Measurements from ENCODE around the gene SPATA21. TPM values are rescaled to one million over a fixed set of nuclear protein-coding genes. Genes with fewer than 3 reads are reported as not detected.
A peak's percentile ranks its signal among the peaks of the same experiment; 100 is the strongest.

The SPATA21 gene
- total and polyA plus RNA-seq, 12 donors = 0.13 to 3.1 (median 0.16) TPM; not detected in 8

DNA sequence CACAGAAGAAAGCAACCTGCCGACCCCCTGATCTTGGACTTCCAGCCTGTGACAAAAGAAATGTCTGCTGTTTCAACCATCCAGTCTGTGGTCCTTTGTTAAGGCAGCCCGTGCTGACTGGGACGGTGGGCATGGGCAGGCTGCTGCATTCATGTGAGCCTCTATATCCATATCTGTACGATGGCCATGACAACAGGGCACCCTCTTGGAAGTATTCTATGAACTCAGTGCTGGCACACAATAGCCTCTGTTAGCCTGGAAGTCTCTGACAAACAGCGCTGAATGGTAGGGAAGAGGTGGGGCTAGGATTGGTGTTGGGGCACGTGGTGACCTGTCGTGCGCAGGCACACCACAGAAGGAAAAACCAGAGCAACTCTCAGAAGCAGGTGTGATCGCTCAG, 30.4 kb downstream of the SPATA21 start:
- TF ChIP-seq POLR2A (IDR thresholded peaks at IDR 0.05) = no peak
- TF ChIP-seq, protein P1, sequence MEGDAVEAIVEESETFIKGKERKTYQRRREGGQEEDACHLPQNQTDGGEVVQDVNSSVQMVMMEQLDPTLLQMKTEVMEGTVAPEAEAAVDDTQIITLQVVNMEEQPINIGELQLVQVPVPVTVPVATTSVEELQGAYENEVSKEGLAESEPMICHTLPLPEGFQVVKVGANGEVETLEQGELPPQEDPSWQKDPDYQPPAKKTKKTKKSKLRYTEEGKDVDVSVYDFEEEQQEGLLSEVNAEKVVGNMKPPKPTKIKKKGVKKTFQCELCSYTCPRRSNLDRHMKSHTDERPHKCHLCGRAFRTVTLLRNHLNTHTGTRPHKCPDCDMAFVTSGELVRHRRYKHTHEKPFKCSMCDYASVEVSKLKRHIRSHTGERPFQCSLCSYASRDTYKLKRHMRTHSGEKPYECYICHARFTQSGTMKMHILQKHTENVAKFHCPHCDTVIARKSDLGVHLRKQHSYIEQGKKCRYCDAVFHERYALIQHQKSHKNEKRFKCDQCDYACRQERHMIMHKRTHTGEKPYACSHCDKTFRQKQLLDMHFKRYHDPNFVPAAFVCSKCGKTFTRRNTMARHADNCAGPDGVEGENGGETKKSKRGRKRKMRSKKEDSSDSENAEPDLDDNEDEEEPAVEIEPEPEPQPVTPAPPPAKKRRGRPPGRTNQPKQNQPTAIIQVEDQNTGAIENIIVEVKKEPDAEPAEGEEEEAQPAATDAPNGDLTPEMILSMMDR (IDR thresholded peaks at IDR 0.05) = no peak
- Histone ChIP-seq H3K9me3 (replicated peaks in 1 of 3) (no peaks in the 10 kb centered on the region), H3K27me3 (no peaks in the 10 kb centered on the region), H3K36me3 (replicated peaks in 1 of 2) (no peaks in the 10 kb centered on the region), H3K4me3 (no peak overlapping the region), H3K4me1 (replicated peaks in 1 of 2) (no peaks in the 10 kb centered on the region), H3K27ac (no peak overlapping the region)
- DNase-seq = no peak
- 73 to 91% (median 91%) methylated on average over 7 to 9 of the region's 9 CpGs for WGBS, 4 donors
- intact Hi-C loops (cut with DNase I) = no loop called here

DNA sequence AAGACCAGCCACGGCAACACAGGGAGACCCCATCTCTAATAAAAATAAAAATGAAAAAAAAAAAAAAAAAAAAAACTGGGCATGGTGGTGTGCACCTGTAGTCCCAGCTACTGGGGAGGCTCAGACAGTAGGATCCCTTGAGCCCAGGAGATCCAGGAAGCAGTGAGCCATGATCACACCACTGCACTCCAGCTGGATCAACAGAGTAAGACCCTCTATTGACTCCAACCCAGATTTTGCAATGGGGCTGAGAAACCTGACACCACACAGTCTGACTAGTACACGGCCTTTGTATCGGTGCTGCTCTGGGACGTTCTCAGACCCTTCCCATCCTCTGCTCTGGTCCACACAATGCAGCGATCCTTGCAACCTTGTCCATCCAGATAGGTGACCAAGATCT, 31.8 kb downstream of the SPATA21 start:
- H3K36me3 ChIP-seq (replicated peaks in 1 of 2) = no peaks in the 10 kb centered on the region
- H3K27me3 ChIP-seq = no peaks in the 10 kb centered on the region
- intact Hi-C loops (cut with DNase I) = no loop called here
- H3K9me3 ChIP-seq (replicated peaks in 1 of 3) = no peaks in the 10 kb centered on the region
- no peak for DNase-seq
- no peak overlapping the region for H3K4me3 ChIP-seq
- H3K4me1 ChIP-seq (replicated peaks in 1 of 2) = no peaks in the 10 kb centered on the region
- WGBS, 4 donors = 56 to 83% (median 77%) methylated on average over 5 of the region's 5 CpGs
- no peak overlapping the region for H3K27ac ChIP-seq
- no peak for TF ChIP-seq POLR2A (IDR thresholded peaks at IDR 0.05)
- TF ChIP-seq, protein P1 (IDR thresholded peaks at IDR 0.05) = no peak

DNA sequence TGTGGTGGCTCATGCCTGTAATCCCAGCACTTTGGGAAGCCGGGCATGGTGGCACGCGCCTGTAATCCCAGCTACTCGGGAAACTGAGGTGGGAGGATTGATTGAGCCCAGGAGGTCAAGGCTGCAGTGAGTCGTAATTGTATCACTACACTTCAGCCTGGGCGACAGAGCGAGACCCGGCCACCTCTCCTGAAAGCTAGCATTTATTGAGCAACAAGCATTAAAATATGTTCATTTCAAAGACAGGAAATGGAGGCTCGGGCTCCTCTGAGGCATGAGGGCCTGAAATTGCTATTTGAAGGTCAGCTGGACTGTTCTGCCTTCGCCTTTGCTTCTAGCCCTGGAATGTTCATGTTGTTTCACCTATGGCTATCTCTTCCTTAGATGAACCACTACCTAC, 34.5 kb downstream of the SPATA21 start:
- Histone ChIP-seq H3K27ac (peak overlapping the region in 1 of 5 donors; percentile 29), H3K4me1 (replicated peaks in 1 of 2) (no peaks in the 10 kb centered on the region), H3K36me3 (replicated peaks in 1 of 2) (no peaks in the 10 kb centered on the region), H3K9me3 (replicated peaks in 1 of 3) (no peaks in the 10 kb centered on the region), H3K27me3 (no peaks in the 10 kb centered on the region), H3K4me3 (no peak overlapping the region)
- intact Hi-C loops (cut with DNase I) = no loop called here
- no peak for DNase-seq
- TF ChIP-seq, protein P1 (IDR thresholded peaks at IDR 0.05) = no peak
- no peak for TF ChIP-seq POLR2A (IDR thresholded peaks at IDR 0.05)
- 54 to 70% (median 63%) methylated on average over 5 to 10 of the region's 10 CpGs for WGBS, 4 donors

DNA sequence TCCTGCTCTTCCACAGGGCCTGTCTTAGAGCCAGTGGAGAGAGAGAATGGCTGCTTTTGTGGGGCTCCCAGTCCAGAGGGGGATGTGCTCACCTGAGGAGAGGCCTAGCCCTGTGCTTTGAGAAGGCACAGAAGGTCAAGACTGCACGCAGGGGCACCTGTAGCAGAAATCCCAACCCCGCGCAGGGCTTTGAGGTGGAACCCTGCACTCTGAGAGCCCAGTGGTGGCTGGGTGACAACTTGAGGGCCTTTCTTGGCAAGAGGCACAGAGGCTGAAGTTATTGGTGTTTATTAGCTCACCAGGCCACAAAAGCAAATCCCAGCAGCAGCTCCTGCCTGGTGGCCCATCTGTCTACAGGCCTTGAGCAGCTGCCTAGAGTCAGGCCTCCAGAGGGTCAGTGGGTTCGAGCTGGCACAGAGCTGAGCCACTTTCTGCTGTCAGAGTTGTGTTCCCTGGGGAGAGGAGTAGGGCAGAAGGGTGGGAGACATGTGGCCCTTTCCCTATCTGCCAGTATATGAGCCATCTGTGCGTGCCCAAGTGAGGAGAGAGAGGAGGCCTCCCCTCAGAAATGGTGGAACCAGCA, 38.8 kb downstream of the SPATA21 start:
- H3K9me3 ChIP-seq (replicated peaks in 1 of 3) = no peaks in the 10 kb centered on the region
- peaks cover 0 to 29% of the 10 kb centered on the region in 2 donors for H3K36me3 ChIP-seq (replicated peaks in 1 of 2)
- peaks cover 11 to 19% of the 10 kb centered on the region in 2 donors for H3K4me1 ChIP-seq (replicated peaks in 1 of 2)
- no peaks in the 10 kb centered on the region for H3K27me3 ChIP-seq
- H3K4me3 ChIP-seq = no peak overlapping the region
- no peak for DNase-seq
- no peak overlapping the region for H3K27ac ChIP-seq
- TF ChIP-seq POLR2A (IDR thresholded peaks at IDR 0.05) = no peak
- TF ChIP-seq, protein P1 (IDR thresholded peaks at IDR 0.05) = no peak
- intact Hi-C loops (cut with DNase I) = no loop called here
- WGBS, 4 donors = 76 to 100% (median 87%) methylated on average over 2 to 5 of the region's 5 CpGs
